KG1 (cell line): ENCODE results near the gene PRMT7.

Experiments used
- DNase-seq: peaks from one replicate; lab custom pipeline; 2025; lab: John Stamatoyannopoulos, UW

The PRMT7 gene

DNA sequence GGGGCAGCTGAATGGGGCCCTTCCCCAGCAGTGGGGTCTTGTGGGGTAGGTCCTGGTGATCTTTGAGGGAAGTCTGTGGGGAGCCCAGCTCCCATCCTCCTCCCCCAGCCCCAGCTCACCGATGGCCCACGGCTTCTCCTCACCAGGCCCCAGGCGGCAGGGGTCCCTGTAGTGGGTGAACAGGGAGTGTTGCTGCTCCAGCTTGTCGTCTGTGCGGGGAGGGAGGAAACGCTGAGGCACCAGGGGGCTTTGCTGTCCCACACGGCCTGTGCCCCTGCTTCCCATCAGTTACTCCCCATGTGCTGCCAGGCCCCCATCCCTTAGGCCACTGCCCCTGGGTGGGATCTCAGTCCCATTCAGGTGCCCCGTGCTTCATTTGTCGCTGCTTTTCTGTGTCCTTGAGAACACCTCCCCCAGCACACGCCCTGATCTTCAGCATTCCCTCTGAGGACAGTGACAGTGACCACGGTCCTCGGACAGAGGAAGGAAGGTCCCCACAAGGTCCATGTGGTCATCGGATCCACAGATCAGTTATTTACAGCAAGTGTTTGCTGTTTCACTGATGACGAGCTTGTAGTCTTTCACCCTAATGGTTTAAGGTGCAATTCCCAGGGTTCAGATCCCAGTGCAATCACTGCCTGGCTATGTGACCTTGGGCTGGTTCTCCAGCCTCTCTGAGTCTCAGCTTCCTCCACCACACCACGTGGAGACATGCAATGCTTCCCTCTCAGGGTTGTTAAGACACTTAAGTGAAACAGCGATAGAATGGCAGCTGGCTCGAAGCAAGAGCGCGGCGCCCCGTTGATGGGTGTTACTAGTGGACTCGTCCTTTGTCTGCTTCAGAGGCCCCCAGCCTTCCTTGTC is 53.1 kb downstream of the PRMT7 start:
- no peak for DNase-seq

DNA sequence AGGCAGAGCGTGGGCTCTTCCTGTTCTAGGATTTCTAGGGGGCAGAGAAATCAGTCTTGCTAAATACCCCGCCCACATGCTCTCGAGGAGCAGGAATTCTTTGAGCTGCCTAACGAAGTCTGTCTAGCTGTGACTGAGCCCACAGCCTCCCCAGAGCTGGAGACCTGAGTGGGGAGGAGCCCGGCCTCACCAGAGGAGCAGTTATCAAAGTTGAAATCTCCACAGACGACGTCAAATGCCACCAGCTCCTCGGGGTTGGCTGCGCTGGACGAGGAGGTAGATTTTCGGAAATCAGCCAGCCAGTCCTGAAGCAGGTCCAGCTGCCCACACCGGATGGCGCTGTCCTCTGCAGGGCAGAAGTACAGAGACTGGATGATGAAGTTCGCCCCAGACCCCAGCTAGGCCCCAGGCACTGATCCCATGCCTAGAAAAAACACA is 53.8 kb downstream of the PRMT7 start:
- DNase-seq: no peak

DNA sequence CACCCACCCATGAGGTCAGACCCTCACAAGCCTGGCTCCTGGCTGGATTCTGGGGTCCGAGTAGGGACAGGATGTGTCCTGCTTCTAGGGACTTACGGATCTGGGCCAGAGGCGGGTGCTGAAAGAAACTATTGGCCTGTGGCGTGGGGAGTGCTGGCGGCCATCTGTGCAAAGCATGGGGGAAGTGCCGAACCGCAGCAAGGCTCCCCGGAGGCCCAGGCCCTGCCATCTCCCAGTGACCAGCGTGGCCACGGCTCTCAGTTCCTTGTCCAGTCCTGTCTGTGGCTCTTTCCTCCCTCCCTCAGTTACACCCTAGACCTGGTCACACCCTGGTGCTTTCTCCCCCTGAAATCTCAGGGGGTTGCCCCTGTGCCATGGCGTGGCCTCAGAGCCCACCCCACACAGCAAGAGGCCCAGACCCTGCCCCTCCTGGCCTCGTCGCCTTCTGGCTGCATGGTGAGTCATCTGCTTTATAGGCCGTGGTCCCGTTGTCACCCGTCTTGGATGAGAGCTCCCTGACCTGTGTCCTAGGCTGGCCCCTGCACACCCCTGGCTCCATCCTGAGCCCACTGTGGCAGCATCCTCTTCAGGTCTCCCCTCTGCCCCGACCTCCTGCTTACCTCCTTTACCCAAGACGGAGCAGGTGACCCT is 54.5 kb downstream of the PRMT7 start:
- no peak for DNase-seq

DNA sequence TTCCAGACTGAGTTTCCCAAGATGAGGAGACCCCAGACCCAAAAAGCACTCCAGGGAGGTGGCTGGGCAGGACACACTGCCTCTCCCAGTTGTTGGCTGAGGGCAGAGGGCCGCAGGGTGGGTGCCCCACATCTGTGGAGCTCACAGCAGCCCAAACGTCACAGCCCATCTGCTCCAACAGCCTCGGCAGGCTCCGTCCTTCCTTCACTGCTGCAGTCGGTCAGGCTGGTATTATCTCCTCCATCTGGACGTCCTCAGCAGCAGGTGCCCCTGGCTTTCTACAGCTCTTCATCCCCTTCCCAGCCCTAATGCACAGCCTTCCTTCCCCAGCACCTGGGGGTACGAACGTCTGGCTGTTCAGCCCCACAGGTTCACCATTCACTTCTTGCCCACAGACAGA is 55.2 kb downstream of the PRMT7 start:
- no peak for DNase-seq

DNA sequence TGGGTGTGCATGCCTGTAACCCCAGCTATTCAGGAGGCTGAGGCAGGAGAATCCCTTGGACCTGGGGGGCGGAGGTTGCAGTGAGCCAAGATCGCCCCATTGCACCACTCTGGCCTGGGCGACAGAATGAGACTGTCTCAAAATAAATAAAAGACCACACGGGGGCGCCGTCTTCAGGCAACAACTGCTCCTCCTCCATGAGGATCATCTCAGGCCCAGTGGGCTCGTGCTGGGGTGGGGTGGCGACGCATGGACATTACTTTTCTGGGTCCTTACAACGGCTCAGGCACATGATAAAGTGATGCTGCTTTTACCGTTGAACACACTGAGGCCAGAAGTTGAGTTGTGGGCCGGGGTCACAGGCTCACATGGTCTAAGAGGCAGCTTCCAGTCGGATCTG is 56.2 kb downstream of the PRMT7 start:
- DNase-seq: no peak

DNA sequence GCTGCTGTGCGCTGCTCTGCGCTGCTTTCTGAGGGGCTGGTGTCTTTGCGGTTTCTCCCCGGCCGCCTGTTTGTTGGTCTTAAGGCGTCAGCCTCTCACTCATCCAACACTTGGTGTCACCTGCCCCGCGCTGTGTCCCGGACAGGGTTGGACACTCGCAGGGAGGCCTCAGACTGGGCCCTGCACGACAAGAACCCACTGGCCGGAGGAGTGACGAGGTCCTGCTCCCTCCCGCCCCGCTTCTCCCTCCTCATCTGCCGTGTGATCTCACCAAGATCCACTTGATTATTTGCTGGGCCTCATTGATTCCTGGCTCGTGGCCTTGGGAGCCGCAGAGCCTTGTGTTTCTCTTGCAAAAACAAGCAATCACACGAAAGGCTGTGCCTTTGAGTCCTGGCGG is 56.6 kb downstream of the PRMT7 start:
- no peak for DNase-seq

DNA sequence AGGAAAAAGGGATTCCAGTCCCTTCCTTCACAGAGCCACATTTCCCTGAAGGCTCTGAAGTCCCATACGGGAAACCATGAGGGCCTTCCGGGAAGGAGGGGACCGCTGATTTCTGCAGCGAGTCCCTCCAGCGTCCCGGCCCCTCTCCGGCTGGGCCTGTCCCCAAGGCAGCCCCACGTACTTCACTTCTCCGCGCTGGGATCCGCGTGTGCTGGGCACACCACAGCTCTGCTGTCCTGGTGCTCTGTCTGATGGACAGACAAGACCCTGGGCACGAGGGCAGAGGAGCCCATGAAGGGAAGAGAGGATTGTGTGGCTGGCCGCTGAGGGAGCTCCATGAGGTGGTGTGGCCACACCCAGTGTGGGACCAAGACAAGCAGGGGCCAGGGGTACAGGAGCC is 57.1 kb downstream of the PRMT7 start:
- no peak for DNase-seq

DNA sequence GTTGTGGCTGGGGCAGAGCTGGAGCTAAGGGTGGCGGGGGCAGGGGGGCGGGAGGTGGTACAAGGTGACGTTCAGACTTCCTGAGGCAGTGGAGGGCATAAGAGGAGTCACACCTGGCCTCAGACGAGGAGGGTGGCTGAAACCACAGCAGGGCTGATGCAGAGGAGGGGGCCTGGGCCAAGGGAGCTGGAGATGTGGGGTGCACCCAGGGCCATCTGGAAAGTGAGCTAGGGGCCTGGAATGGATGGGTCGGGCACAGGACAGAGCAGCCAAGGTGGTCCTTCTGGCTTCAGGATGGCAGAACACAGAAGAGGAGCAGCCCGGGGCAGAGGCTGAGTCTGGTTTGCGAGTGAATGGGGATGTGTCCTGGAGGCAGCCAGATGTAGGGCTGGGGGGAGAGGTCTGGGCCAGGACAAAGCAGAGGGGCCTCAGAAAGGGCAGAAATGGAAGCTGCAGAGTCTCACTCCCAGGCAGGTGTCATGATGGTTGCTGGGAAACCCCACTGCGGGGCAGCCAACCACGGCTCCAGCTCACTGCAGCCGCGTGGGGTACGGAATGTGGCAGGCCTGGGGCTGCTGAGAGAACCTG is 57.6 kb downstream of the PRMT7 start:
- DNase-seq: no peak

DNA sequence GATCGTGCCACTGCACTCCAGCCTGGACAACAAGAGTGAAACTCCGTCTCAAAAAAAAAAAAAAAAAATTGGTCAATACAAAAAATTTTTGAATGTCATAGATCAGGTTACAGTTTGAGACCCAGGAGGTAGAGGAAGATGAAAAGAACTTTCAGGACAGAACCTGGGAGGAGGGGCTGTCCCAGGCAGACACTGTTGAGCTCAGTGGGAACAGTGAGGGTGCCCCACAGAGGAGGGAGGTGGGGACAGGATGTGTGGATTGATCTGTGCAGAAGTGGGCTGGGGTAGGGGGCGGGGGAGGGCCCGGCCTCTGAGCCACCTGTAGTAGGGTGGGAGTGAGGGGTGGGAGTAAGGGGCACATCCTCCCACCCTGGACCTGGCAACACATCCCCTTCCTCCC is 58.3 kb downstream of the PRMT7 start:
- DNase-seq: no peak

DNA sequence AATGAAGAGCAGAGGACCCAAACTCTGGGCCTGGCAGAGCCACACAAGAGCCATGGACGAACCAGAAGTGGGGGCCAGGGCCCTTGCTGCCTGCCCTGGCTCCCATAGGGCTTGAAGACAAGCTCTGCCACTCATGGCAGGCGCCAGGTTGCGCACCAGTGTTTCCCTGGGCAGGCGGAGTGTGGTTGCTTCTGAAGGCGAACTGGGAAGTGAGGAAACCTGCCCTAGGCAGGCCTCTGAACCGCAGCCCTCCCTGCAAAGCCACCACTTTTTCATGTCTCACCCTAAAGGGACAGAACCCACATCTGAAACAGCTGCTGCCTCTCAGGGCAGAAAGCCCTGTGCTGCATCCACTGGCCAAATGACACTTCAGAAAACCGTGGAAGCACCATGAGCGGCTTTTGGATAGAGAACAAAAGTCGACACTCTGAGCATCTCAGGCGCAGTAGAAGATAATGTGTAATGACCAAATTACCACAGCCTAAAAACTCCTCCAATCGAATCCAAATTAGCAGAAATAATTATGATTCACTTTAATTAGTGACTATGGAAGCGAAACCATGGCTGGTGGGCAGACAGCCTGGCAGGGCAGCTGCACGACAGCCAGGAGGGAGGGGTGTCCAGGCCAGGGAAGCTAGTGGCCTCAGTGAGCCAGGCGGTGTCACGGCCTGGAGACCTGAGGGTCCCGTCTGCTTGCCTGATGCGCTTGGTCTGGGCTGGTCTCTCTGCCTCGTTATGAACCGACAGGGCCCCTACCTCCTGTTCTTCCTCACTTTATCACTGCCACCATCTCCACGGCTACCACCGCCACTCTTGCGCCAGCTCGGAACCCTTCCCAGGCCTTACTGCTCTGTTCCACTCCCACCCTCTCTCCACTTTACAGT is 59.1 kb downstream of the PRMT7 start:
- DNase-seq: peak; percentile 15

DNA sequence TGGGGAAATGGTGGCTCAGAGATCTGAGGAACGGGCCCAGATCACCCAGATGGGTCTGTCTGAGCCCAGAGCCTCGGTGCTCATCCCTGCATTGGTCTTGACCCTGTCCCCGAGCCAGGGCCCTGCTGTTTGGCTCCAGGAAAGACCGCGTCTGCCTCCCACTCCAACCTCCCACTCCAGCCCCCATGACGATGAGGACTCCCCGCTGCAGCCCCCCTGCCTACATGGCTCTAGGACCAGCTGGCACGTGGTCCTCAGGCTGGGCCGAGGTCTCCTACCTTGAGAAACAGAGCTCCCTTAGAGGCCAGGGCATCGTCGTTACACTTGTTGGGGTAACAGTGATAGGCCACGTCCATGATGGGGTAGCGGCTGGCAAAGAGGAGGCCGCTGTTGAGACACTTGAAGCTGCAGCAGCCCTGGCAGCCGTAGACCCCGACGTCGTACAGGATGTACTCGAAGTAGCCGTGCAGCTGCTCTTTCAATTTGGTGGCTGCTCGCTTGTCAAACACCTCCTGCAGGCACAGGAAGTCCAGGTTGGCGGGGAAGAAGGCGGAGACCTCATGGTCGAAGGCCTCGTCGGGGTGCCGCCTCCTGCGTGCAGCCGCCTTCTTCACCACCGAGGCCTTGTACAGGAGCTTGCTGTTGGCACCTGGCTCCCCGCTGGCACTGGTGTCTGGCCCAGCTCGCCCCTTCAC is 59.9 kb downstream of the PRMT7 start:
- no peak for DNase-seq

DNA sequence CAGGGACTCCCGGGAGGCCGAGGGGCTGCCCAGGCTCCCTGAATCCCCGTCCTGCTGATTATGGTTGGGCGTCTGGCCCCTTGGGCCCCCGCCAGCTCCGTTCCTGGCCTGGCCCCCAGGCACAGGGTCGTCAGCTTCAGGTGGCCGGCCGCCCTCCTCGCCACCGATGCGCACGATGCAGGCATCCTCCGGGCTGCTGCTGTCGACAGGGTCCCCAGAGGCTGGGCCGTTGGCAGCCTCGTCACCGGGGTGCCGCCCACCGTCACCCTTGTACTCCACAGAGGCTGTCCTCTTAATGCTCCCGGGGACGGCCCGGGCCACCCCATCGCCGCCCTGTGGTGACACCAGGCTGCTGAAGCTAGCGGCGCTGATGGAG is 60.4 kb downstream of the PRMT7 start:
- DNase-seq: no peak

DNA sequence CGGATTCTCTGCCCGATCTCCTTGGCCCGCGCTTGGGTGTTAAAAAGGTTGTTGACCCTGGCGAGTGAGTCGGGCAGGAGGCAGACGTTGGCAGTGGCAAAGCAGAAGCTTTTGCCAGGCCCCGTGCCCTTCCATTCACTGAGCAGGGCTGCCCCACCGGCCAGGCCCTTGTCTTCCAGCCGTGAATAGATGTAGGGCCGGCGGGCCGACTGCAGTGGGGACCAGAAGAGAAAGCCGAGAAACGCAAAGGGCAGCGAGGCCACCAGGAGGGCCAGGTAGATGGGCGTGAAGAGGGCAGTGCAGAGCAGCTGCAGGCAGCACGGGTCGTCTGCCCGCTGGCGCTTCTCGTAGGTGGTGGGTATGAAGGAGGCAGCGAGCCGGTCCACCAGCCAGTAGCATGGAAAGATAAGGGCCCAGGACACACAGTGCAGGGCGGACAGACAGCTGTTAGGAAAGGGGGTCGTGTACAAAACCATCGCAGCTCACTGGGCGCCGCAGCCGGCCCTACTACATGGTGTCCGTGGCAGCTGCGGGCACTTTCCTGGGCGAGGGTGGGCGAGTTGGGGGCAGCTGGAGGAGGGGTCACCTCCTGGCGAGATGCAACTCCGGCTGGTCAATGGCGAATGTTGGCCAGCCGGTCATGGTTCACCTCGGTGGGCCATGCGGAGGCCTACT is 61.0 kb downstream of the PRMT7 start:
- no peak for DNase-seq

DNA sequence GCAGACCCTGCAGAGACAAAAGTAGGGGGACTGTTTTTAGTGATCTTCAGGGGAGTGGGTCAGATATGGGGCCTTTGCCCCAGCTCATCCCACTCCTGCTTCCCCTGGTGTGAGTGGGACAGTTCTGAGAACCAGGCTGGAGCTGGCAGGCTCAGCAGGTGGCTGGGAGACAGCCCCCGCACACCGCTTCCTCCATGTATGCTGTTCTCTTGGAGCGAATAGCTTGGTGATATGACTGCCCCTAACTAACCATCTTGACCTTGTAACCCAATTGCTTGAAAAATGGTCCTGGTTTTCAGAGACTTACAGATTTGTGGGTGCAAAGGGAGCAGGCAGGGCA is 61.5 kb downstream of the PRMT7 start:
- DNase-seq: no peak

DNA sequence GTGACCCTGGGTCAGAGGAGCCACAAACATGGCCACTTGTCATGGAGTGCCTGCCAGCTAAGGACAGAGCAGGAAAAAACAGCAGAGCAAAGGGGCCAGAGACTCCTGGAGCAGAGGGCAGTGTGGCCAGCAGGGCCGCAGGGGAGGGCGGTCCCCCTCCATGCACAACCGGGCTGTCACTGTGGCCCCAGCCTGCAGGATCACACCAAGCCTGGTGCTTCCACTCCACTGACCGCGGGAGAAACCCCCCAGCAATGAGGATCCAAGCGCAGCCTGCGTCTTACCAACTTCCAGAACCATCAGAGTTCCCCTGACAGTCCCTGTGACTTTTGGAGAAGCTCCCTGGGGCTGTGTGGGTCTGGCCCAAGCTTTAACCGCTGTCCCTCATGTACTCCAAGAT is 62.0 kb downstream of the PRMT7 start:
- no peak for DNase-seq

DNA sequence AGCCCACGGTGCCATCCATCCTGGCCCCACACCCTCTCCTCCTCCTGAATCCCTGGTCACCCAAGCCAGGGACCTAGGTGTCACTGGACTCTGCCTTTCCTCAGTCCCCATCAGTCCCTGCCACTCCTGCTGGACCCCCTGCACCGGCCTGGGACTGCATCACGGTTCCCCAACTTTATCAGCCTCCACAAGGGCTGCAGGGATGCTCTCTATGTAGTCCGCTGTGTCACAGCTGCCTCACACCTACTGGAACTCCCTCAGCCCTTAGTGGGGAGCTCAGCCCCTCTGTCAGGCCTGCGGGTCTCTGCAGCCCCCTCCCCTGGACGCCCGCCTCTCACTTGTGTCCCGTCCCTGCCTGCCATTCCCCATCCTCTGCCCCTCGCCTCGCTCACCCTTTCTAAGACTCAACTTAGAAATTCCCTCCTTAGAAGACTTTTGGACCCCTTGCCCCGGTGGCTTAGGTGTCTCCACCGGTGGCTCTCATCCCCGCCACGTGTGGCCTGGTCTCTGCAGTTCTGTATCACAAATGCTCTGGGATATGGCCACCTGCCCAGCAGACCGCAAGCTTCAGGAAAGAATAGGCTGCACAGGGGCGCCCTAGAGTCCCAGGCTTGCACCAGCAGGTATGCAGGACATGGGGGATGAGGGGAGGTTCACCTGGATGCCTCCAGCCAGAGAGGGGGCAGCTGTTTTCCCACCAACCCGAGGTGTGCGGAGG is 62.9 kb downstream of the PRMT7 start:
- no peak for DNase-seq

DNA sequence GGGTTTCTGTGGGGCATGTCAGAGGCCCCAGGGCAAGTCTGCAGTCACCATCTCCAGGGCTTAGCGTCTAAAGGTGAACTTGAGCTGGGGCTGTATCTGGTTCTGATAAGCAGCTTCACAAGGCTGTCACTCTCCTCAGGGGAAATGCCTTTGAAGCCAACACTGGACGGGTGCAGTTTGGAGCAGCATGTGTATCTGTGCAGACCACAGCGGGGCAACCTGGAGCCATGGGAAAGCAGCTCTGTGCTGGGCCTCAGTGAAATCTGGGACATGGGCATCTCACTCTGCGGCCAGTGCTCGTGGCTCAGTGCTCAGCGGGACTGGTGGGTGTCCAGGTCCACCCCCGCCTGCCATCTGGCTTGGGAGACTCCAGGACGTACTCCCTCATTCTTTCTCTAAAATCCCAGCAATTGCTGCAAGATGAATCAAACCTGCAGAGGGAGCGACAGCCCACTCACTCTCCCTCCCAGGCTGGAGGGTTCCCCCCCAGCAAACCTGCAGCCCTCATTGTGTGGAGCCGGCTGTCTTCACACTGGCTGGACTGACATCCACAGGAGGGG is 63.5 kb downstream of the PRMT7 start:
- DNase-seq: no peak

DNA sequence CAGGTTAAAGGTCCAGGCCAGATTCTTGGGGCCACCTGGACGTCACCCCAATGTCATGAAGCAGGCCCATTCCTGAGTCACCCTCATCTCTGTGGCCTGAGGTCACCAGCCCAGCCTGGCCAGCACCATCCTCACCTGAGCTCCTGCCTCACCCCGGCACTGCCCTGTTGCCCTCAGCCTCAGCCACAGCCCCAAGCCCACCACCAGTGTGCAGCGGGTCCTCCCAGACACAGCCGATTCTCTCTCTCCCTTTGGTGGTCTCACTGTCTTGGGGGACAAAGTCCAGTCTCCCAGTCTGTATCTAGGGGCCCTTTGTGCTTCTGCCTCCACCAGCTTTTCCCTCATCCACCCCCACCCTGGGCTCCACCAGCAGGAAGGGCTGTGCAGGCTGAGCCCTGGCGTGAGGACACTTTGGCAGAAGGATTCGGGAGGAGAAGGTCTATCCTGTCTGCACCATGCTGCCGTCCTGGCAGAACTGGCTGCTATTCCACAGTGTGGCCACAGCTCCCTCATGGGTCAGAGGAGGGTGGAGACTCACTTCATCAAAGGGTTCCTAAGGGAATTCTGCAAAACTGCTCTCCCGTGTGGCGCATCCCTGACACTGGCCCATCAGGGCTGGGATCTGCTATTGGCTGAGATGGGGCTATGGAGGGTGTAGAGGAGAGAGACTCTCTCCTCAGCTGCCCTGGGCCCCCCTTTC is 64.3 kb downstream of the PRMT7 start:
- DNase-seq: no peak

DNA sequence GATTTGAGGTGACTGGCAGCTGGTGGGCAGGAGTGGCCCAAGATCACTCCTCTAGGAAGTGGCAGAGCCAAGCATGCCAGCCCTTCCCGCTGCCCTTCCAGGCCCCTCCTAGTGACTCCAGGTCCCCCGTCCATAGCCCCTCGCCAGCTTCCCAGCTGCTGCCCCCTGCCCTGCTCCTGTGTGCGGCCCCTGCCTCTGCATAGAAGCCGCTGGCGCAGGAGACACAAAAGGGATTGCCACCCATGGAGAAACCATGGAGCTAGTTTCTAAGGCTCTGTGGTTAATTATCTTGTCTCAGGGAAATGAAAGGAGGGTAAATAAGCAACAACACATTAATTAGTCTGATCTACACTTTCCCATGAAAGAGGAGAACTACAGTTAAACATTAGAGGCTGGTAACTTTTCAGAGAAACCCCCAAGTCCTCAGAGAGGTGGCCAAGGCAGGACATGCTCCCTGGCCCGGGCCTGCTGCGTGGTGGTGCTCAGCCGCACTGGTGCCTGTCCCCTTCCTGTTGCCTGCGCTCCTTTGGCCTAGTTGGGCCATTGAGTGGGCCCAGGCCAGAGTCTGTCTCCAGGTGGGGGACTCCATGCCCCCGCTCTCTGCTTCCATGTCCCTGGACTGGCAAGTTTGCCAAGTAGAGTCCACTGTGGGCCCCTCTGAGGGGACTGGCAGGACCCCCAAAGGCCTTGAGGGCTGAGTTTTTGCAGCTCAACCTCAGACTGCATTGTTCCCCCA is 65.2 kb downstream of the PRMT7 start:
- no peak for DNase-seq
